ENCODE data around the gene ZBTB9. TPM values are rescaled to one million over a fixed set of nuclear protein-coding genes. Genes with fewer than 3 reads are reported as not detected.

ZBTB9 gene
- polyA plus RNA-seq, 4 donors = 9.2 to 17.6 (median 14.2) TPM

Other genes with a start within 250 kb of the ZBTB9 start
- 10 to 100 TPM; 10.7 to 29.1 (median 22.2) TPM for gene HSD17B8, start 249.9 kb upstream of the ZBTB9 start, polyA plus RNA-seq (ENCODE audit: insufficient read length in 4 of 4)
- gene RING1, start 246.1 kb upstream of the ZBTB9 start, polyA plus RNA-seq (ENCODE audit: insufficient read length in 4 of 4) = 10 to 100 TPM; 52.8 to 70.6 (median 56.2) TPM
- 10 to 100 TPM; 53.1 to 96.0 (median 75.1) TPM for gene VPS52, start 182.7 kb upstream of the ZBTB9 start, polyA plus RNA-seq (ENCODE audit: insufficient read length in 4 of 4)
- gene RPS18, start 182.5 kb upstream of the ZBTB9 start, polyA plus RNA-seq (ENCODE audit: insufficient read length in 4 of 4) = 1,000 to 10,000 TPM; 2,948 to 3,391 (median 3,096) TPM
- 1 to 10 TPM; 2.5 to 5.0 (median 3.8) TPM for gene B3GALT4, start 177.5 kb upstream of the ZBTB9 start, polyA plus RNA-seq (ENCODE audit: insufficient read length in 4 of 4)
- gene WDR46, start 165.3 kb upstream of the ZBTB9 start, polyA plus RNA-seq (ENCODE audit: insufficient read length in 4 of 4) = 10 to 100 TPM; 54.9 to 82.1 (median 59.9) TPM
- 10 to 100 TPM; 41.9 to 78.2 (median 75.1) TPM for gene PFDN6, start 165.0 kb upstream of the ZBTB9 start, polyA plus RNA-seq (ENCODE audit: insufficient read length in 4 of 4)
- gene RGL2, start 155.6 kb upstream of the ZBTB9 start, polyA plus RNA-seq (ENCODE audit: insufficient read length in 4 of 4) = 100 to 1,000 TPM in 2 of 4 donors, 10 to 100 TPM in 2; 96.7 to 133 (median 103) TPM
- 10 to 100 TPM; 26.9 to 49.5 (median 38.4) TPM for gene TAPBP, start 140.5 kb upstream of the ZBTB9 start, polyA plus RNA-seq (ENCODE audit: insufficient read length in 4 of 4)
- 10 to 100 TPM; 20.1 to 25.5 (median 21.4) TPM for gene ZBTB22, start 136.8 kb upstream of the ZBTB9 start, polyA plus RNA-seq (ENCODE audit: insufficient read length in 4 of 4)
- gene DAXX, start 131.6 kb upstream of the ZBTB9 start, polyA plus RNA-seq (ENCODE audit: insufficient read length in 4 of 4) = 10 to 100 TPM; 45.3 to 58.9 (median 54.1) TPM
- gene KIFC1, start 62.8 kb upstream of the ZBTB9 start, polyA plus RNA-seq (ENCODE audit: insufficient read length in 4 of 4) = 10 to 100 TPM; 35.0 to 47.3 (median 37.7) TPM
- gene PHF1, start 43.6 kb upstream of the ZBTB9 start, polyA plus RNA-seq (ENCODE audit: insufficient read length in 4 of 4) = 10 to 100 TPM; 65.4 to 87.7 (median 73.4) TPM
- gene CUTA, start 36.5 kb upstream of the ZBTB9 start, polyA plus RNA-seq (ENCODE audit: insufficient read length in 4 of 4) = 100 to 1,000 TPM; 150 to 250 (median 226) TPM
- 10 to 100 TPM; 20.9 to 42.3 (median 33.1) TPM for gene SYNGAP1, start 34.5 kb upstream of the ZBTB9 start, polyA plus RNA-seq (ENCODE audit: insufficient read length in 4 of 4)
- 10 to 100 TPM; 13.5 to 23.7 (median 21.8) TPM for gene BAK1, start 125.7 kb downstream of the ZBTB9 start, polyA plus RNA-seq (ENCODE audit: insufficient read length in 4 of 4)
- 10 to 100 TPM in 1 of 4 donors, 1 to 10 TPM in 3; 7.5 to 17.0 (median 9.0) TPM for gene ITPR3, start 166.7 kb downstream of the ZBTB9 start, polyA plus RNA-seq (ENCODE audit: insufficient read length in 4 of 4)